KMS-11 (cell line): ENCODE measurements around the gene SORCS2.

Source experiments
- H2AFZ ChIP-seq: fragments of 200-600 bp; sonication (generic); 2 replicates; pipeline ENCODE4 v1.6.1; 2016; ENCODE audit warnings: antibody characterized with exemption, mixed run types, low read depth
- H3K27ac ChIP-seq: fragments of 200-600 bp; sonication (generic); 2 replicates; pipeline ENCODE4 v1.6.1; 2016; ENCODE audit warnings: mild to moderate bottlenecking, mixed run types
- H3K27me3 ChIP-seq: fragments of 200-600 bp; sonication (generic); 2 replicates; pipeline ENCODE4 v1.6.1; 2017; ENCODE audit warnings: mild to moderate bottlenecking, low read depth, mixed run types, moderate library complexity; ENCODE audit not compliant: insufficient read depth
- H3K36me3 ChIP-seq: fragments of 200-600 bp; sonication (generic); 2 replicates; pipeline ENCODE4 v1.6.1; 2017; ENCODE audit warnings: mild to moderate bottlenecking, mixed run types; ENCODE audit not compliant: insufficient read depth
- H3K4me1 ChIP-seq: fragments of 200-600 bp; sonication (generic); 2 replicates; pipeline ENCODE4 v1.6.1; 2016; ENCODE audit warnings: mild to moderate bottlenecking, low read depth, mixed run types; ENCODE audit not compliant: poor library complexity, severe bottlenecking
- H3K4me2 ChIP-seq: fragments of 200-600 bp; sonication (generic); 2 replicates; pipeline ENCODE4 v1.7.0; 2016; ENCODE audit warnings: mild to moderate bottlenecking, mixed run types
- H3K4me3 ChIP-seq: fragments of 200-600 bp; sonication (generic); IDR thresholded peaks from 2 replicates; pipeline ENCODE4 v1.6.1; 2017; ENCODE audit warnings: low read depth, low read length, mixed read lengths; ENCODE audit not compliant: insufficient read depth
- H3K79me2 ChIP-seq: fragments of 200-600 bp; sonication (generic); 2 replicates; pipeline ENCODE4 v1.6.1; 2016; ENCODE audit warnings: low read depth, mixed run types; ENCODE audit not compliant: insufficient read depth
- H3K9ac ChIP-seq: fragments of 200-600 bp; sonication (generic); 2 replicates; pipeline ENCODE4 v1.6.1; 2016; ENCODE audit warnings: mild to moderate bottlenecking, mixed run types
- H4K20me1 ChIP-seq: fragments of 200-600 bp; sonication (generic); 2 replicates; pipeline ENCODE4 v1.6.1; 2016; ENCODE audit warnings: mild to moderate bottlenecking, mixed run types; ENCODE audit not compliant: insufficient read depth
- TF ChIP-seq, protein P1 (sequence below): fragments of 200-600 bp; sonication (generic); conservative IDR thresholded peaks from 2 replicates; pipeline ENCODE4 v1.6.1; 2017; ENCODE audit warnings: low read depth, mild to moderate bottlenecking, antibody characterized with exemption, low read length, moderate library complexity, mixed read lengths

Gene SORCS2

DNA sequence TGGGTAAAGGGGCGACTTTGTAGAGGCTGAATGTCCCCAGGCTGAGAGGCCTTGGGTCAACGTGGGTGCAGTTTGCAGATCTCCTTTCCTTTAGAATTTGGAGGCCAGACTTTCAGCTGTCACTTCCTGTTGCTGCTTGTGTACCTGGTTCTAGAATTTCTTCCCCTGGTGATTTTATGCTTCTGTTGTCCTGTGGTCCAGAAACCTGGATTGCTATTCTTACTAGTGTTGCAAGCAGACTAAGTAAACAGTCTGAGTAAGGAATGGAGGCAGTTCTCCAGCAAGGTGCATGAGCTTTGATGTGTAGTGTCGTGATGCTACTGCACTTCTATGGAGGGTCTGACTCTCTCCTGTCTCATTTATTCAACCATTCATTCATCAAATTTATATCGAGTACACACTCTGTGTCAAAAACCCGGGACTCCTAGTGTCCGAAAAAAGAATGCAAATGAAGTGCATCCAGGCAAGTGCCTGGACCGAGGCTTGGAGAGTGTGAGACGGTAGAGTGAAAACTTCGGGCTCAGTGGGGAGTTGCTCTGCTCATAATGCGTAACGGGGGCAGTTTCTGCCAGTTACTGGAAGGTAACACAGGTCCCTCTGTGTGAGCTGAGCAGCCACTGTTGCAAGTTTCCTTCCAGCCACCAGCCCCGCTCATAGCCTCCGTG lies 83.3 kb downstream of the SORCS2 start:
- H3K79me2 ChIP-seq = no peaks in the 10 kb centered on the region
- no peak overlapping the region for H2AFZ ChIP-seq
- no peaks in the 10 kb centered on the region for H3K36me3 ChIP-seq
- peaks cover 8% of the 10 kb centered on the region; the same call in 1 of the 2 replicates for H3K27me3 ChIP-seq
- H3K4me1 ChIP-seq = no peaks in the 10 kb centered on the region
- H3K4me3 ChIP-seq = no peak overlapping the region
- no peak overlapping the region for H3K27ac ChIP-seq
- H3K4me2 ChIP-seq = no peak overlapping the region
- no peak overlapping the region for H3K9ac ChIP-seq
- TF ChIP-seq, protein P1, sequence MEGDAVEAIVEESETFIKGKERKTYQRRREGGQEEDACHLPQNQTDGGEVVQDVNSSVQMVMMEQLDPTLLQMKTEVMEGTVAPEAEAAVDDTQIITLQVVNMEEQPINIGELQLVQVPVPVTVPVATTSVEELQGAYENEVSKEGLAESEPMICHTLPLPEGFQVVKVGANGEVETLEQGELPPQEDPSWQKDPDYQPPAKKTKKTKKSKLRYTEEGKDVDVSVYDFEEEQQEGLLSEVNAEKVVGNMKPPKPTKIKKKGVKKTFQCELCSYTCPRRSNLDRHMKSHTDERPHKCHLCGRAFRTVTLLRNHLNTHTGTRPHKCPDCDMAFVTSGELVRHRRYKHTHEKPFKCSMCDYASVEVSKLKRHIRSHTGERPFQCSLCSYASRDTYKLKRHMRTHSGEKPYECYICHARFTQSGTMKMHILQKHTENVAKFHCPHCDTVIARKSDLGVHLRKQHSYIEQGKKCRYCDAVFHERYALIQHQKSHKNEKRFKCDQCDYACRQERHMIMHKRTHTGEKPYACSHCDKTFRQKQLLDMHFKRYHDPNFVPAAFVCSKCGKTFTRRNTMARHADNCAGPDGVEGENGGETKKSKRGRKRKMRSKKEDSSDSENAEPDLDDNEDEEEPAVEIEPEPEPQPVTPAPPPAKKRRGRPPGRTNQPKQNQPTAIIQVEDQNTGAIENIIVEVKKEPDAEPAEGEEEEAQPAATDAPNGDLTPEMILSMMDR = no peak
- H4K20me1 ChIP-seq = no peaks in the 10 kb centered on the region

DNA sequence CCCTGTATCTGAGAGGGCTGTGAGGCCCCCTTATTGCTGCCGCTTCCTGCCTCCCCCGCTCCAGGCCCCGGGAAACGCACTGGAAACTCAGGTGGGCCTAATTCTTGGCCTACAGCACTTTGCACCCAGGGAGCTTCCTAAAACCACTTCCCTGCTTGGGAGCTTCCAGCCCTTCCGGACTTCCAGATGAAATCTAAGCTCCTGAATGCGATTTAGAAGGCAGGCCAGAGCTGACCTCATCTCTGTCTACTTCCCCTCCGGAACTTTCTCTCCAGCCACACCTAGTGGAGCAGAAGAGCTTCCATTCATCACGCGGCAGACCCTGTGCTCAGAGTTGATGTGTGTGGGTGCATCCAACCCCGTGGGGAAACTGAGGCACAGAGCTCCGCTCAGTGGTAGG lies 84.2 kb downstream of the SORCS2 start:
- H3K4me3 ChIP-seq = no peak overlapping the region
- no peaks in the 10 kb centered on the region for H3K4me1 ChIP-seq
- TF ChIP-seq, protein P1 = no peak
- no peaks in the 10 kb centered on the region for H3K36me3 ChIP-seq
- no peaks in the 10 kb centered on the region for H4K20me1 ChIP-seq
- H3K79me2 ChIP-seq = no peaks in the 10 kb centered on the region
- peaks cover 7% of the 10 kb centered on the region; the same call in 1 of the 2 replicates for H3K27me3 ChIP-seq
- H2AFZ ChIP-seq = no peak overlapping the region
- H3K27ac ChIP-seq = no peak overlapping the region
- H3K4me2 ChIP-seq = no peak overlapping the region
- no peak overlapping the region for H3K9ac ChIP-seq

DNA sequence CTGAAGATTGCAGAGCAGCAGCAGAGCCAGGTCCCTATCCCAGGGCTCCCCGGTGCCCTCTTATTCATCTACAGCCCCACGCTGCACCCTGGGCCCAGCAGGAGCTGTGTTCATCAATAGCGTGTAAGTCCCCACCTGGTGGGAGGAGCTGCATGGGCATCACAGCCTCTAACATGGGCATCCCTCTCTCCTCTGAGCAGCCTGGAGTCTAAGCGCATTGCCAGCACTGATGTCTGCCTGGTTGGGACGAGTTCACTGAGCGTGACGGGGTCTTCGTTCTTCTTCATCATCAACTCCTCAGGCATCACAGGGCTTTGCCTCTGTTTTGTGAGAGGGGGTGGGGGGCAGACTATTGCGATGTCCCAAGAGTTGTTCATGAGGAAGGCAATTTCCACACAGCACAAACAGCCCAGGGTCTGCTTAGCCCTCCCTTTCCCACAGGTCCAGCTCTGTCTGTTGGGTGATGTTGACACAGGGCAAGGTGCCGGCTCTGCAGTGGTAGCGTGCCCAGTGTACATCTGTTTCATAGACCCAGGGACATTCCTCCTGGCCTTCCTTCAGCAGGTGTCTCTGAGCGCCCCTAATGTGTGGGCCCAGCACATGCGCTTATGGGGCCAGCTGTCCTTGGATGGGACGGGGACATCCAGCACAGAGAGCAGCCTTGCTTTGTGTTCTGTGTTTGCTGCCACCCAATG lies 85.9 kb downstream of the SORCS2 start:
- H3K4me3 ChIP-seq = no peak overlapping the region
- H2AFZ ChIP-seq = no peak overlapping the region
- H3K79me2 ChIP-seq = no peaks in the 10 kb centered on the region
- no peaks in the 10 kb centered on the region for H3K36me3 ChIP-seq
- no peak overlapping the region for H3K27ac ChIP-seq
- peaks cover 3% of the 10 kb centered on the region; the same call in 1 of the 2 replicates for H3K27me3 ChIP-seq
- TF ChIP-seq, protein P1 = no peak
- H3K4me1 ChIP-seq = no peaks in the 10 kb centered on the region
- no peak overlapping the region for H3K9ac ChIP-seq
- H3K4me2 ChIP-seq = no peak overlapping the region
- H4K20me1 ChIP-seq = no peaks in the 10 kb centered on the region

DNA sequence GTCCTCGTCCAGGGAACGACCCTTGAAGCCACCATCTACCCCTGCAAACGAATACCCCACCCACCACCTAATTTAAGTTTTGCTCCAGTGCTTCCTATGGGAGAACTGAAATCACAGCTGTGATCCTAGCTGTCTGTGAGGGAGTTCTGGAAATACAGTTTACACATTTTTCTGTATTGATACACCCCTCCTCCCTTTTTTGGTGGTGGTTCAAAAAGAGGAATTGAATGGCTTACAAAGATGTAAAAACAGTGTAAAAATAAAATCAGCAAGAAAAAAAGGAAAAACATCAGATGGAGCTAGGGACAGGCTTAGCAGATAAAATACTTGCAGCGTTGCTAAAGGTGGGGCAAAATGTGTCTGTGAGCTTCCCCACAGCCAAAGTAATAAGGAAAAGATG lies 86.6 kb downstream of the SORCS2 start:
- H3K36me3 ChIP-seq = no peaks in the 10 kb centered on the region
- no peaks in the 10 kb centered on the region for H3K79me2 ChIP-seq
- no peak overlapping the region for H3K4me2 ChIP-seq
- H3K27ac ChIP-seq = no peak overlapping the region
- no peak overlapping the region for H3K4me3 ChIP-seq
- no peaks in the 10 kb centered on the region for H4K20me1 ChIP-seq
- no peak overlapping the region for H2AFZ ChIP-seq
- TF ChIP-seq, protein P1 = no peak
- H3K9ac ChIP-seq = no peak overlapping the region
- H3K4me1 ChIP-seq = no peaks in the 10 kb centered on the region
- H3K27me3 ChIP-seq = peaks cover 3% of the 10 kb centered on the region; the same call in 1 of the 2 replicates
